K562 (cell line): Measurements from ENCODE around the gene RYR1. TPM values are rescaled to one million over a fixed set of nuclear protein-coding genes. Genes with fewer than 3 reads are reported as not detected.

Source experiments
- ARID4B ChIP-seq: sonication (generic); formaldehyde crosslinking; IDR thresholded peaks from 2 replicates; pipeline ENCODE4 v1.8.0; 2022; ENCODE audit warnings: mild to moderate bottlenecking, missing genetic modification reagents
- ATF7 ChIP-seq: fragments of 450-650 bp; IDR thresholded peaks from 2 replicates; pipeline ENCODE4 v1.7.1; 2014; ENCODE audit warnings: mild to moderate bottlenecking, moderate library complexity
- CBX8 ChIP-seq: fragments of 200-600 bp; sonication (generic); IDR thresholded peaks from 2 replicates; pipeline ENCODE4 v1.6.1; 2012; ENCODE audit warnings: borderline replicate concordance, mixed run types, low read depth, mild to moderate bottlenecking, moderate library complexity, mixed read lengths, low read length, control low read depth, inconsistent platforms; ENCODE audit not compliant: poor library complexity, severe bottlenecking; ENCODE audit errors: extremely low read depth
- DDX20 ChIP-seq: fragments of 450-650 bp; IDR thresholded peaks from 2 replicates; pipeline ENCODE4 v1.6.1; 2016; ENCODE audit warnings: missing genetic modification characterization, low read depth, mild to moderate bottlenecking, missing compliant biosample characterization, moderate library complexity
- IRF1 ChIP-seq: sonication (generic); formaldehyde crosslinking; IDR thresholded peaks from 2 replicates; pipeline ENCODE4 v1.8.0; 2022; ENCODE audit warnings: missing genetic modification reagents, mild to moderate bottlenecking, borderline replicate concordance
- MTF1 ChIP-seq: fragments of 250-450 bp; sonication (Bioruptor Pico); IDR thresholded peaks from 2 replicates; pipeline ENCODE4 v1.9.0; 2021; ENCODE audit warnings: moderate library complexity, mild to moderate bottlenecking, inconsistent platforms, borderline replicate concordance
- PTTG1 ChIP-seq: fragments of 450-650 bp; IDR thresholded peaks from 2 replicates; pipeline ENCODE4 v1.6.1; 2016; ENCODE audit warnings: low read depth, mild to moderate bottlenecking, missing genetic modification characterization, missing compliant biosample characterization
- WHSC1 ChIP-seq: IDR thresholded peaks from one replicate; pipeline ENCODE4 v1.6.1; 2012; ENCODE audit warnings: low read length, control low read depth, inconsistent platforms
- ZNF217 ChIP-seq: sonication (generic); formaldehyde crosslinking; IDR thresholded peaks from 2 replicates; pipeline ENCODE4 v1.8.0; 2022; ENCODE audit warnings: mild to moderate bottlenecking, missing genetic modification reagents
- polyA plus RNA-seq, 8 experiments: library from polyadenylated mRNA; depleted of rRNA in 4 of 8; stranded (reverse) in 5 of 8; unstranded in 3 of 8; fragments of >200 nt; fragmentation: Nextera tagmentation in 2 of 8; fragmentation: Illumina TruSeq in 1 of 8; extraction: Ambion mirVana in 2 of 8; extraction: Trizol in 1 of 8; gene quantifications; 2 replicates each; pipeline versions ENCODE4 v1.2.1 to v1.2.3, GENCODE V29; 2011 to 2014; ENCODE audit warnings: inconsistent platforms in 1 of 8, missing spikeins in 1 of 8
- total RNA-seq, 7 experiments: library from RNA; depleted of rRNA in 6 of 7; stranded (reverse); fragments of >200 nt in 6 of 7; fragmentation: Illumina TruSeq in 2 of 7; extraction: Trizol in 2 of 7; gene quantifications; 2 replicates each; pipeline versions ENCODE4 v1.2.1 to v1.2.3, GENCODE V29; 2011 to 2021; ENCODE audit warnings: low replicate concordance in 1 of 7
- TF ChIP-seq, protein P1 (sequence below), 2 experiments: fragments of 450-650 bp in 1 of 2; sonication (generic) in 1 of 2; formaldehyde crosslinking in 1 of 2; IDR thresholded peaks; 2 replicates each; pipeline versions ENCODE4 v1.7.1 to v1.9.0; 2016 to 2022; ENCODE audit warnings: inconsistent platforms in 1 of 2, mild to moderate bottlenecking in 1 of 2, missing genetic modification reagents in 1 of 2

Gene RYR1
- total and polyA plus RNA-seq, 9 of the 15 experiments (the other 6 are each of a cell fraction or from before 2014, with no cell fraction given): 0.11 to 7.4 (median 3.7) TPM

- TF ChIP-seq IRF1 (no peak), ARID4B (CRISPR knock-in tag) (no peak), MTF1 (CRISPR knock-in tag) (no peak), ATF7 (peak; percentile 31; the same call in 1 of the 2 replicates), PTTG1 (tag) (no peak), CBX8 (no peak), WHSC1 (no peak), ZNF217 (CRISPR knock-in tag) (no peak), DDX20 (tag) (no peak)
- TF ChIP-seq, protein P1, sequence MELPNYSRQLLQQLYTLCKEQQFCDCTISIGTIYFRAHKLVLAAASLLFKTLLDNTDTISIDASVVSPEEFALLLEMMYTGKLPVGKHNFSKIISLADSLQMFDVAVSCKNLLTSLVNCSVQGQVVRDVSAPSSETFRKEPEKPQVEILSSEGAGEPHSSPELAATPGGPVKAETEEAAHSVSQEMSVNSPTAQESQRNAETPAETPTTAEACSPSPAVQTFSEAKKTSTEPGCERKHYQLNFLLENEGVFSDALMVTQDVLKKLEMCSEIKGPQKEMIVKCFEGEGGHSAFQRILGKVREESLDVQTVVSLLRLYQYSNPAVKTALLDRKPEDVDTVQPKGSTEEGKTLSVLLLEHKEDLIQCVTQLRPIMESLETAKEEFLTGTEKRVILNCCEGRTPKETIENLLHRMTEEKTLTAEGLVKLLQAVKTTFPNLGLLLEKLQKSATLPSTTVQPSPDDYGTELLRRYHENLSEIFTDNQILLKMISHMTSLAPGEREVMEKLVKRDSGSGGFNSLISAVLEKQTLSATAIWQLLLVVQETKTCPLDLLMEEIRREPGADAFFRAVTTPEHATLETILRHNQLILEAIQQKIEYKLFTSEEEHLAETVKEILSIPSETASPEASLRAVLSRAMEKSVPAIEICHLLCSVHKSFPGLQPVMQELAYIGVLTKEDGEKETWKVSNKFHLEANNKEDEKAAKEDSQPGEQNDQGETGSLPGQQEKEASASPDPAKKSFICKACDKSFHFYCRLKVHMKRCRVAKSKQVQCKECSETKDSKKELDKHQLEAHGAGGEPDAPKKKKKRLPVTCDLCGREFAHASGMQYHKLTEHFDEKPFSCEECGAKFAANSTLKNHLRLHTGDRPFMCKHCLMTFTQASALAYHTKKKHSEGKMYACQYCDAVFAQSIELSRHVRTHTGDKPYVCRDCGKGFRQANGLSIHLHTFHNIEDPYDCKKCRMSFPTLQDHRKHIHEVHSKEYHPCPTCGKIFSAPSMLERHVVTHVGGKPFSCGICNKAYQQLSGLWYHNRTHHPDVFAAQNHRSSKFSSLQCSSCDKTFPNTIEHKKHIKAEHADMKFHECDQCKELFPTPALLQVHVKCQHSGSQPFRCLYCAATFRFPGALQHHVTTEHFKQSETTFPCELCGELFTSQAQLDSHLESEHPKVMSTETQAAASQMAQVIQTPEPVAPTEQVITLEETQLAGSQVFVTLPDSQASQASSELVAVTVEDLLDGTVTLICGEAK (IDR thresholded peaks at IDR 0.05): peak; percentile 46; the same call in 1 of the 2 replicates
- TF ChIP-seq, protein P1 (CRISPR knock-in tag; IDR thresholded peaks at IDR 0.05): no peak
These were observed 19.2 kb downstream of the RYR1 start (continued) for GRCh38 chr19:38452430-38453366.
